Testis (tissue), 3 donors: Measurements from ENCODE around the gene PTPRD. TPM values are rescaled to one million over a fixed set of nuclear protein-coding genes. Genes with fewer than 3 reads are reported as not detected.

Experiments
- DNase-seq: peaks from one replicate; pipeline ENCODE4 v3.0.0-alpha.2; 2019
- H3K27ac ChIP-seq, 2 donors: fragments of 200-600 bp; sonication (generic); one replicate each; pipeline ENCODE4 v1.5.1; 2019
- H3K27me3 ChIP-seq: fragments of 200-600 bp; sonication (generic); one replicate; pipeline ENCODE4 v1.5.1; 2019
- H3K36me3 ChIP-seq: fragments of 200-600 bp; sonication (generic); one replicate; pipeline ENCODE4 v1.5.1; 2017; ENCODE audit warnings: low read depth; ENCODE audit errors: missing control alignments
- H3K4me1 ChIP-seq: fragments of 200-600 bp; sonication (generic); one replicate; pipeline ENCODE4 v1.5.1; 2019
- H3K4me3 ChIP-seq, 2 donors: fragments of 200-600 bp; sonication (generic); one replicate each; pipeline ENCODE4 v1.5.1; 2017 to 2019
- H3K9me3 ChIP-seq: fragments of 200-600 bp; sonication (generic); one replicate; pipeline ENCODE4 v1.5.1; 2017
- CTCF ChIP-seq, 3 experiments: fragments of 450-650 bp in 2 of 3; fragments of 200-600 bp in 1 of 3; sonication (generic) in 1 of 3; IDR thresholded peaks; one replicate each; pipeline ENCODE4 v1.5.1; 2016 to 2019; ENCODE audit warnings: antibody characterized with exemption in 3 of 3, mild to moderate bottlenecking in 2 of 3, moderate library complexity in 1 of 3
- POLR2A ChIP-seq: fragments of 450-650 bp; IDR thresholded peaks from one replicate; pipeline ENCODE4 v1.6.1; 2017; ENCODE audit warnings: antibody characterized with exemption, mild to moderate bottlenecking, moderate library complexity
- WGBS, 2 donors: methylation state at CpG; one replicate each; pipeline ENCODE4 v1.1.5; 2018; 5-methylcytosine and 5-hydroxymethylcytosine counted together
- intact Hi-C: fragments of 100-400 bp; cut with DNase I; formaldehyde crosslinking; loops from one replicate; pipeline ENCODE4 v1.15.1; 2023; ENCODE audit warnings: low total_unique reads
- polyA plus RNA-seq: library from polyadenylated mRNA; stranded (reverse); fragments of 350-450 nt; fragmentation: Illumina TruSeq; extraction: RNeasy Lipid Tissue Mini Kit (QIAGEN cat#74804); gene quantifications from one replicate; pipeline ENCODE4 v1.2.3, GENCODE V29; 2014; ENCODE audit warnings: low read depth, low replicate concordance; ENCODE audit not compliant: insufficient read depth
- total RNA-seq, 2 donors: library from RNA; depleted of rRNA; stranded (reverse); fragments of >200 nt; gene quantifications; one replicate each; pipeline ENCODE4 v1.2.3, GENCODE V29; 2016

PTPRD gene
- total and polyA plus RNA-seq, 3 donors from 2014 or later, result 15.4 to 33.6 (median 32.5) TPM

- H3K4me3 ChIP-seq, result no peak overlapping the region
- no peak for DNase-seq
- no peaks in the 10 kb centered on the region for H3K9me3 ChIP-seq
- no peak for TF ChIP-seq CTCF (IDR thresholded peaks at IDR 0.05)
- no peak for TF ChIP-seq POLR2A
- H3K4me1 ChIP-seq, result no peaks in the 10 kb centered on the region
- WGBS, 2 donors, result 44 to 47% methylated on average over 4 of the region's 4 CpGs
- H3K27me3 ChIP-seq, result no peaks in the 10 kb centered on the region
- no peak overlapping the region for H3K27ac ChIP-seq
- no peaks in the 10 kb centered on the region for H3K36me3 ChIP-seq
- intact Hi-C loops, result no loop called here
These were observed 500.0 kb downstream of the PTPRD start for GRCh38 chr9:10112798-10113197.

GRCh38 chr9:10112070-10112469 lies 500.7 kb downstream of the PTPRD start:
- no peak overlapping the region for H3K4me3 ChIP-seq
- no peaks in the 10 kb centered on the region for H3K9me3 ChIP-seq
- no peaks in the 10 kb centered on the region for H3K36me3 ChIP-seq
- WGBS, 2 donors, result 74 to 75% methylated on average over 2 of the region's 2 CpGs
- H3K4me1 ChIP-seq, result no peaks in the 10 kb centered on the region
- intact Hi-C loops, result no loop called here
- H3K27ac ChIP-seq, result no peak overlapping the region
- no peak for DNase-seq
- no peaks in the 10 kb centered on the region for H3K27me3 ChIP-seq
- no peak for TF ChIP-seq POLR2A
- no peak for TF ChIP-seq CTCF (IDR thresholded peaks at IDR 0.05)

DNA sequence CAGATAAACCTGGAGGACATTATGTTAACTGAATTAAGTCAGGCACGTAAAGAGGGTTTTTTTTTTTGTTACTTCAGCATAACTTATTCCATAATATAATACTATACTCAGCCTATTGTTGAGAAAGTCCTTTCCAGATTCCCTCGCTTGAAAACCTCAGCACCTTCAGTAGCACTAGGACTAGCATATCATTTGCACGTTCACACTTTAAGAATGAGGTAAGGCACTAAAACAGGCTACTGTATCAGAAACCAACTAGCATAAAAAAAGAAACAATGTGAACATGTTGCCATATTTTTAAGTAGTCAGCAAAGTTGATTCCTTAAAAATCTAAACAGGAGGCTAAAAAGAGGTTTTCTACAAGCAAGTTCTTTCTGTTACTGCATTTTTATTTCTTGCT lies 504.0 kb downstream of the PTPRD start:
- Histone ChIP-seq H3K4me3 (no peak overlapping the region), H3K36me3 (no peaks in the 10 kb centered on the region), H3K27ac (no peak overlapping the region), H3K9me3 (no peaks in the 10 kb centered on the region), H3K27me3 (no peaks in the 10 kb centered on the region), H3K4me1 (no peaks in the 10 kb centered on the region)
- intact Hi-C loops, result no loop called here
- no peak for DNase-seq
- TF ChIP-seq CTCF (IDR thresholded peaks at IDR 0.05) (no peak), POLR2A (no peak)
- WGBS, 2 donors, result 61 to 75% methylated on average over 3 of the region's 3 CpGs

DNA sequence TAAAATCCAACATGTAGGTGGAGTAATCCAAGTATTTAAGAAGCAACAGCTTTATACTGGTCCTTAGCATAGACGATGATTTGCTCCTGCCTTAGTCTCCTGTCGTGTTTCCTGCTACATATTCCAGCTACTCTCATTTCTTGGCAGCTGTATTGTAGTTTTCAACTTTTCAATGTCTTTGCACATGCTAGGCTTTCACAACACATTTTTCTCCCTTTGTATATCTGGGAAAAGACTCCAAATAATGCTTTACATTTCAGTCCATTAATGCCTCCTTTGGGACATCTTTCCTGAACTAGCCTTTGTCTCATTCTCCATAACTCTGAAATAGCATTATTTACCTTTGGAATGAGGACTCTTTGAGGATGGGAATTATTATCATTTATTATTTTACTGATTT lies 508.0 kb downstream of the PTPRD start:
- Histone ChIP-seq H3K4me1 (no peaks in the 10 kb centered on the region), H3K27ac (no peak overlapping the region), H3K27me3 (no peaks in the 10 kb centered on the region), H3K9me3 (no peaks in the 10 kb centered on the region), H3K36me3 (no peaks in the 10 kb centered on the region), H3K4me3 (no peak overlapping the region)
- TF ChIP-seq CTCF (IDR thresholded peaks at IDR 0.05) (no peak), POLR2A (no peak)
- intact Hi-C loops, result no loop called here
- no peak for DNase-seq
- 63 to 86% methylated on average over 2 of the region's 2 CpGs for WGBS, 2 donors

- Histone ChIP-seq H3K27me3 (no peaks in the 10 kb centered on the region), H3K4me1 (no peaks in the 10 kb centered on the region), H3K36me3 (no peaks in the 10 kb centered on the region), H3K9me3 (no peaks in the 10 kb centered on the region), H3K4me3 (no peak overlapping the region), H3K27ac (no peak overlapping the region)
- TF ChIP-seq POLR2A, result no peak
- WGBS, 2 donors, result 87 to 92% methylated on average over 1 of the region's 1 CpG
- intact Hi-C loops, result no loop called here
- DNase-seq, result no peak
These were observed 517.6 kb downstream of the PTPRD start for GRCh38 chr9:10095208-10095607.
